ENCODE data around the gene ZNF598.

DNA sequence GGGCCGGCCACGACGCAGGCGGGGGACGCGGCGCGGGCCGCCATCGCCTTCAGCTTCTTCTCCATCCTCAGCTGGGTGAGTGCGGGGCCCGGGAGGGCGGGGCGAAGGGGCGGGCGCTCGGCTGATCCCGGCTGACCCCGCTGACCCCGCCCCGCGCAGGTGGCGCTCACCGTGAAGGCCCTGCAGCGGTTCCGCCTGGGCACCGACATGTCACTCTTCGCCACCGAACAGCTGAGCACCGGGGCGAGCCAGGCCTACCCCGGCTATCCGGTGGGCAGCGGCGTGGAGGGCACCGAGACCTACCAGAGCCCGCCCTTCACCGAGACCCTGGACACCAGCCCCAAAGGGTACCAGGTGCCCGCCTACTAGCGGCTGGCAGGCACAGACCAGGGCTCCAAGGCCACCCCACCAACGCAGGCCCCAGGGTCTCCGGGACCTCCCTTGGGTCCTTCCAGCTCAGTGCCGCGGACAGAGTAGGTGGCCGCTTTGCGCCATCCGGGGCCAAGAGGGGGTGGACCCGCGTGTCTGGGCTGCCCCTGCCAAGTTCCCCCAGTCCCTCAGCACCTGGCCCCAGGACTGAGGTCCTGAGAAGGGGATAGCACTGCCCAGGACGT is 16.8 kb downstream of the ZNF598 start:
- TF ChIP-seq, protein P1, sequence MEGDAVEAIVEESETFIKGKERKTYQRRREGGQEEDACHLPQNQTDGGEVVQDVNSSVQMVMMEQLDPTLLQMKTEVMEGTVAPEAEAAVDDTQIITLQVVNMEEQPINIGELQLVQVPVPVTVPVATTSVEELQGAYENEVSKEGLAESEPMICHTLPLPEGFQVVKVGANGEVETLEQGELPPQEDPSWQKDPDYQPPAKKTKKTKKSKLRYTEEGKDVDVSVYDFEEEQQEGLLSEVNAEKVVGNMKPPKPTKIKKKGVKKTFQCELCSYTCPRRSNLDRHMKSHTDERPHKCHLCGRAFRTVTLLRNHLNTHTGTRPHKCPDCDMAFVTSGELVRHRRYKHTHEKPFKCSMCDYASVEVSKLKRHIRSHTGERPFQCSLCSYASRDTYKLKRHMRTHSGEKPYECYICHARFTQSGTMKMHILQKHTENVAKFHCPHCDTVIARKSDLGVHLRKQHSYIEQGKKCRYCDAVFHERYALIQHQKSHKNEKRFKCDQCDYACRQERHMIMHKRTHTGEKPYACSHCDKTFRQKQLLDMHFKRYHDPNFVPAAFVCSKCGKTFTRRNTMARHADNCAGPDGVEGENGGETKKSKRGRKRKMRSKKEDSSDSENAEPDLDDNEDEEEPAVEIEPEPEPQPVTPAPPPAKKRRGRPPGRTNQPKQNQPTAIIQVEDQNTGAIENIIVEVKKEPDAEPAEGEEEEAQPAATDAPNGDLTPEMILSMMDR (IDR thresholded peaks at IDR 0.05 in 2 of 3, conservative IDR thresholded peaks at IDR 0.05 in 1 of 3; ENCODE audit: control insufficient read depth in 2 of 3, extremely low read depth in 1 of 3, insufficient read depth in 1 of 3, low read depth in 3 of 3, low read length in 3 of 3), result no peak
- no peak for TF ChIP-seq NFXL1 (IDR thresholded peaks at IDR 0.05; ENCODE audit: borderline replicate concordance)
- no peak for TF ChIP-seq ZNF274 (IDR thresholded peaks at IDR 0.05; ENCODE audit: insufficient read depth, insufficient read length)
- no peak for TF ChIP-seq PBX3 (IDR thresholded peaks at IDR 0.05; ENCODE audit: insufficient replicate concordance, low read depth, low read length)
- no peak for TF ChIP-seq KDM1A (IDR thresholded peaks at IDR 0.05; ENCODE audit: borderline replicate concordance)
- no peak for TF ChIP-seq TBL1XR1 (IDR thresholded peaks at IDR 0.05; ENCODE audit: low read depth, low read length)
- no peak for TF ChIP-seq RAD51 (IDR thresholded peaks at IDR 0.05)
- TF ChIP-seq SMC3 (IDR thresholded peaks at IDR 0.05; ENCODE audit: borderline replicate concordance, low read length), result no peak
- TF ChIP-seq JUND (IDR thresholded peaks at IDR 0.05; ENCODE audit: low read depth, low read length), result no peak
- TF ChIP-seq PAX8 (IDR thresholded peaks at IDR 0.05), result no peak
- no peak for TF ChIP-seq MTA3 (IDR thresholded peaks at IDR 0.05; ENCODE audit: borderline replicate concordance, low read length)
